GM19438 (cell line): Measurements from ENCODE around the gene PSMD8.

Source experiments
- ATAC-seq: cut with Tn5 transposase; IDR thresholded peaks from one replicate; pipeline ENCODE4 v1.9.1; 2021; ENCODE audit warnings: low read depth; ENCODE audit not compliant: unreplicated experiment

The PSMD8 gene

DNA sequence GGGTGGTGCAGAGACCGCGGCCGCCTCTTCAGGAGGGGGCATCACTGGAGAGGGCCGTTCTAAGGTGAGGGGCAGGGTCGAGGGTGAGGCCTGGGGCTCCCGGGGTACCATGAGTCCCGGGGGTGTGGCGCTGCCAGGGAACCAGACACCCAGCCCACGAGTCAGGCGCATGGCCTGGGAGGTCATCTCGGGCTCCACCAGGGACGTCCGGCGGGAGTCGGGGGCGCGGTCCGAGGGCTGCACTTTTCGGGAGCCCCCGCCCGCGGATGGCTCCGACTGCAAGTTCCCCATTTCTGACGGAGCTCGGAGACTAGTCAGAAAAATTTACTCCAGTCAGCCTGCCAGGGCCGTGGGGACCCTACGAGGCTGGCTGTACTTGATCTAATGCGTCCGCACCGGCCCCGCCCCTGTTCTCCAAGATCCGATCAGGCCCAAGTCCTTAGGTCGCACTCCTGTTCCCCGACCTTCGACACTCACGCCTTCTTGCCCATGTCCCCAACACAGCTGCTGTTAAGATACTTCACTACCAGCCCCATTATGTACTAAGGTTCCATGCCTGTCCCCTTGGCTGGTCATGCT is 12.7 kb downstream of the PSMD8 start:
- no peak for ATAC-seq

DNA sequence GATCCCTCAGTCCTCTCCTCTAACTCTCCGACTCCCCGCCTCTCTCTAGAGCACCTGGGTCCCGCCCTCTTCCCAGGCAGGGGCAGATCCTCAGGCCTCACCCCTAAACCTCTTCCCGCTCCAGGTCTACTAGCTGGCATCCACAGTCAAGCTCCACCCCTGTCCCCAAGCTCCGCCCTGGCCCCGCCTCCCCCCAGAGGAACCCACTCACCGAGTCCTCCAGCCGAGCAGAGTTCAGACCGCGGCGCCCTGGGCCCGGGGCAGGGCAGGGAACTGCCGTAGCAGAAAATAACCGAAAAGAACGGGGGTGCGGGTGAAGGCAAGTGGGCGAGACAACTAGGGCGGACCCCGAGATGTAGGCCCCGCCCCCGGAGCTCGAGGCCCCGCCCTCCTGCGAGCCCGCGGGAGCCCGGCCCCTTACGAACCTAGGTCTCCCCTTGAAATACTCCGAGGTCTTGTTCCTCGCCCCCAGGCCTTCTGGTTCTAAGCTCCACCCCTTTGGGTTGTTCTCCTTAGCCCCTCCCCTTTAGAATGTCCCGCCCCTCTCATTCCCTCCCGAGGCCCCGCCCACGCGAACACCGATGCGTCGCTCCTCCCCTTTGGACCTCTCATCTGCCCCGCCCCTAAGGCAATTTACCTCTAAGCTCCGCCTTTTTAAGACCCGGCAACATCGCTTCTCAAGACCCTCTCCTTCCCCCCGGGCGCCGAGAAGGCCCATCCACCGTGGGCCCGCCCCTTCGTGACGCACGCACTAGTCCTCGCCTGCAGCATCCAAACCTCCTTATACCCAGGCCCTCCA is 13.4 kb downstream of the PSMD8 start, which contains the start of gene GGN:
TSS of gene GGN (minus strand) at position 485 of the 799 bp plus-strand sequence. CDS start 773 bp downstream, outside the sequence.
- no peak for ATAC-seq

DNA sequence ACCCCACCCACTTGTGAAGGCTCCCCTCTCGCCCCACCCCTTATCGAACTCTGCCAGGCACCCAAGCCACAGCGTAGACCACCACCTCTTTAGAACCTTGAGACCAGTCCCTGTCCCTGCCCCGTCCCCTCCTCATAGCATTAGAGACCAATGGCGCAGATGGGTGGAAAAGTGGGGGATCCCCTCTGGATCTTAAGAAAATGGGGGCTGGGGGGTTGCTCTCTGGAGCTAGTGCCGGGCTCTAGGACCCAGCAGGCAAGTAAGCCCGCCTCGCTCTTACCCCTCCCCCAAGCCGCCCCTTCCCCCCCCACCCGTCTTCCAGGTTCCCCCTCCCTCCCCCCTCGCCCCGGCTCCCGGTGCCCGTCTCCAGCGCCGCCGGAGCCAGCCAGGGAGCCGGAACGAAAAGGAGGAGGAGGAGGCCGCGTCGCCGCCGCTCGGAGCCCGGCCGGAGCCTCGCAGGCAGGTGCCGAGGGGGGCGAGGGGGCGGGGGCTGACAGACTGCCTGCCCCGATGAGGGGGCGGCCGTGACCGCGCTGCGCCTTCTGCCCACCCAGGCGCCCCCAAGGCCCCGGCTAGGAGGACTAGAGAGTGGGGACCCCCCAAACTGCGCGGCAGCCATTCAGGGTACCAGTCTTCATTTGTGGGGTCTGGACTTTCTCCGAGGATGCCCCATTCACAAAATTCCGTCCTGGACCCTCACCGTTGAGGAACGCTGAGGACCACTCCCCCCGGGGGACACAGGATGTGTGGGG is 14.2 kb downstream of the PSMD8 start, which contains the start of gene SPRED3:
TSS of gene SPRED3 (plus strand) at position 349 of the 752 bp plus-strand sequence. CDS start 1,606 bp downstream, outside the sequence.
- no peak for ATAC-seq

- no peak for ATAC-seq
Measured at GRCh38 chr19:38389101-38389925, 14.9 kb downstream of the PSMD8 start.

GRCh38 chr19:38389957-38390924 is 15.9 kb downstream of the PSMD8 start:
- ATAC-seq, result no peak

GRCh38 chr19:38391911-38392464 is 17.6 kb downstream of the PSMD8 start:
- ATAC-seq, result no peak

- no peak for ATAC-seq
Measured at GRCh38 chr19:38392707-38393308, 18.4 kb downstream of the PSMD8 start.

DNA sequence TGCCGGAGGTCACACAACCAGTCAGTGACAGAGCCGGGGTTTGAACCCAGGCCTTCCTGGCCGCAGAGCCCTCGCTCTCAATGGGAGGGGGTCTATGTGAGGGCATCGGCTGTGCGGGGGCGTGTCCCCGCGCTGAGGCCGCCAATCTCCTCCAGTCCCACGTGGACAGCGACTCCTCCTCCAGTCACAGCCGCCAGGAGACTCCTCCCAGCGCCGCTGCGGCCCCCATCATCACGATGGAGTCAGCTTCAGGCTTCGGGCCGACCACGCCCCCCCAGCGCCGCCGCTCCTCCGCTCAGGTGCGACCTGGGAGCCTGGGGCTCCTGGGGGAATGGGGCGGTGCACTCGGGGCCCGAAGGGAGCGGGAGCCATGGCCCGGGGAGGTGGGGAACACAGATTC is 20.1 kb downstream of the PSMD8 start:
- no peak for ATAC-seq

DNA sequence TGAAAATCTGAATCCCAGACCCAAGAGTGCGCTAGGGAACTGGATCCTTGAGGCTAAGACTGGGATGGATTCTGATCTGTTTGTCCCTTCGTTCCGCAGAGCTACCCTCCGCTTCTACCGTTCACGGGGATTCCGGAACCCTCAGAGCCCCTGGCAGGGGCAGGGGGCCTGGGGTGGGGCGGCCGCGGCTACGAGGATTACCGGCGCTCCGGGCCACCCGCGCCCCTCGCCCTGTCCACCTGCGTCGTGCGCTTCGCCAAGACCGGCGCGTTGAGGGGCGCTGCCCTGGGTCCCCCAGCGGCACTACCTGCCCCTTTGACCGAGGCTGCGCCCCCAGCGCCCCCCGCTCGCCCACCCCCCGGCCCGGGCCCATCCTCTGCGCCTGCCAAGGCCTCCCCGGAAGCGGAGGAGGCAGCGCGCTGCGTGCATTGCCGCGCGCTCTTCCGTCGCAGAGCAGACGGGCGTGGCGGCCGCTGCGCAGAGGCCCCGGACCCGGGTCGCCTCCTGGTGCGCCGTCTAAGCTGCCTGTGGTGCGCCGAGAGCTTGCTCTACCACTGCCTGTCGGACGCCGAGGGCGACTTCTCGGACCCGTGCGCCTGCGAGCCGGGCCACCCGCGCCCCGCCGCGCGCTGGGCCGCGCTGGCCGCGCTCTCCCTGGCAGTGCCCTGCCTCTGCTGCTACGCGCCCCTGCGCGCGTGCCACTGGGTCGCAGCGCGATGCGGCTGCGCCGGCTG is 21.2 kb downstream of the PSMD8 start:
- ATAC-seq, result no peak

DNA sequence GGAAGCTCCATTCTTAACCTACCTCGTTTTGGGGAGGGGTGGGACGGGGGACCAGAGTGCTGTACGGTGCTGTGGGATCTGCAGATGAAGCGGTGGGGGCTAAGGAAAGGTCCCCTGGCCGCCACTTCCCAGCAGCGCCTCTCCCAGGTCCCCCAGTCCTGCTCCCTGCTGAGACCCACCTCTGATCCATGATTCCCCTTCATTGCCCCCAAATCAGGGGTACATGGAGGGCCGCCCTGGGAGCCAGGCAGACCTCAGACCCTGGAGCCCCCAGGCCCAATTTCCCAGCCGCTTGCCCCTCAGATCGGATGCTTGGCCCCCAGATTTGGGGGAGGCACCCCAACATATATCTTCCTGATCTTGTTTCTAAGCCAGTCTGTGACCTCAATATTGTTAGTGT is 24.7 kb downstream of the PSMD8 start:
- ATAC-seq, result no peak

DNA sequence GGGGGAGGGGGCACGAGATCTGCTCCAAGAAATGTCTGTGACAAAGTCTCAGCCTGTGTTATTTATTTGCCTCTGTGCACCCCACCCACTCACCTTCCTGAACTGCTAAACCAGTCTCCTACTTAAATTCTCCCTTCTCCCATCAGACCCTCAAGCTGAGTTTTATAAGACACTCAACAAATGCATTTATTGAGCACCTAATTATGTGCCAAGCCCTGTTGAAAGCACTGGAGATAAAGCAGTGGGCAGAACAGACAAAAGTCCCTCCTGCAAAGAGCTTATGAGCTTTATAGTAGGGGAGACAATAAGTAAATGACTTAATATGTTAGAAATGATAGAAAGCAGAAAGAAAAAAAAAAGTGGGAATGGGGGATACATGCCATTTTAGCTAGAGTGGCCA is 25.2 kb downstream of the PSMD8 start:
- ATAC-seq, result no peak

- ATAC-seq, result no peak
Measured at GRCh38 chr19:38400361-38400760, 26.0 kb downstream of the PSMD8 start.

GRCh38 chr19:38401148-38401547 is 26.8 kb downstream of the PSMD8 start:
- ATAC-seq, result no peak

- ATAC-seq, result peak; percentile 3
Measured at GRCh38 chr19:38402623-38402966, 28.2 kb downstream of the PSMD8 start.

- ATAC-seq, result peak; percentile 83
Measured at GRCh38 chr19:38402967-38403674, 28.8 kb downstream of the PSMD8 start, which contains the start of gene FAM98C. FAM98C (plus strand) TSS chr19:38403093; CDS start chr19:38403154, 61 bp downstream.

DNA sequence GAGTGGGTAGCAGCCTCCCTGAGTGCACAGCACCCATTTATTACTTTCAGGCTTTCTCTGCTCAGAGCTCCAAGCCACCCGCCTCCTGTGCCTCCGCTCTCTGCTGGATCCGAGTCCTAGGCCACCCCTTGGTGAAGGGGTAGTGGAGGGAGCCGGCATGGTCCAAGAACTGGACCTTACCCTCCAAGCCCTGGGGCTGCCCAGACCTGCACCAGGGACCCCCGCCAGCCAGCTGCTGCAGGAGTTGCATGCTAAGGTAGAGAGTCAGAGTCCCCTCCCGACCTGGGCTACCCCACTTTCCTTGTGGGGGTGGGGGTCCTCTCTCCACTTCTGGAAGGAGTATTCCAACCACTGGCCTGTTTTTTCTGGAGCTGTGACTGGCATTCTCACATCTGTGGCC is 30.5 kb downstream of the PSMD8 start:
- no peak for ATAC-seq

GRCh38 chr19:38405276-38405675 is 30.9 kb downstream of the PSMD8 start:
- ATAC-seq, result no peak
